NCI-H510A (cell line): ENCODE data around the gene PPP1R27.
A peak's percentile ranks its signal among the peaks of the same experiment; 100 is the strongest.

Experiments
- DNase-seq: peaks from one replicate; lab custom pipeline; 2025; lab: John Stamatoyannopoulos, UW

The PPP1R27 gene

GRCh38 chr17:81860756-81861568 is 26.1 kb upstream of the PPP1R27 start:
- DNase-seq, result peak; percentile 98

GRCh38 chr17:81859906-81860755 is 25.3 kb upstream of the PPP1R27 start, which contains the start of gene P4HB:
Gene P4HB, minus strand, starts transcription at chr17:81860535. Its CDS starts 64 bp downstream, at chr17:81860471.
- no peak for DNase-seq

- no peak for DNase-seq
Measured at GRCh38 chr17:81858967-81859905, 24.4 kb upstream of the PPP1R27 start.

GRCh38 chr17:81858170-81858966 is 23.5 kb upstream of the PPP1R27 start:
- DNase-seq, result no peak

- no peak for DNase-seq
Measured at GRCh38 chr17:81854974-81855774, 20.3 kb upstream of the PPP1R27 start.

GRCh38 chr17:81852237-81852636 is 17.4 kb upstream of the PPP1R27 start:
- DNase-seq, result no peak

- DNase-seq, result no peak
Measured at GRCh38 chr17:81851423-81851822, 16.6 kb upstream of the PPP1R27 start.

GRCh38 chr17:81849457-81849856 is 14.6 kb upstream of the PPP1R27 start:
- DNase-seq, result no peak

GRCh38 chr17:81846743-81847689 is 12.2 kb upstream of the PPP1R27 start:
- no peak for DNase-seq

GRCh38 chr17:81845881-81846742 is 11.3 kb upstream of the PPP1R27 start:
- DNase-seq, result no peak

GRCh38 chr17:81845361-81845760 is 10.5 kb upstream of the PPP1R27 start:
- no peak for DNase-seq

- DNase-seq, result no peak
Measured at GRCh38 chr17:81844887-81845286, 10.0 kb upstream of the PPP1R27 start.

- no peak for DNase-seq
Measured at GRCh38 chr17:81844327-81844851, 9.5 kb upstream of the PPP1R27 start.

GRCh38 chr17:81843713-81844326 is 9.0 kb upstream of the PPP1R27 start:
- no peak for DNase-seq

- DNase-seq, result no peak
Measured at GRCh38 chr17:81842725-81843504, 8.1 kb upstream of the PPP1R27 start.

- no peak for DNase-seq
Measured at GRCh38 chr17:81842378-81842724, 7.5 kb upstream of the PPP1R27 start.

GRCh38 chr17:81841866-81842265 is 7.0 kb upstream of the PPP1R27 start:
- DNase-seq, result no peak
